ENCODE data around the gene CCSAP. TPM values are rescaled to one million over a fixed set of nuclear protein-coding genes. Genes with fewer than 3 reads are reported as not detected.

The CCSAP gene
- total RNA-seq, 4 donors from 2014 or later: 0.44 to 1.1 (median 0.81) TPM

- no peaks in the 10 kb centered on the region for H3K27me3 ChIP-seq
- peak overlapping the region; percentile 64 to 79 (median 74) for H3K4me3 ChIP-seq
- TF ChIP-seq CTCF (IDR thresholded peaks at IDR 0.05 in 4 of 5, conservative IDR thresholded peaks at IDR 0.05 in 1 of 5) (peak in 1 of 5 experiments; percentile 24), POLR2A (IDR thresholded peaks at IDR 0.05) (no peak)
- no peak for DNase-seq
- intact Hi-C loops (cut with DNase I; ENCODE audit: low total_unique reads): loop anchor here (1.0 to 5.0 kb wide), 4 partner anchors 71 to 237 kb away; partner anchors contain the start of genes ACTA1, CCSAP and NUP133
- no peaks in the 10 kb centered on the region for H3K36me3 ChIP-seq
- no peaks in the 10 kb centered on the region for H3K9me3 ChIP-seq
- peak; percentile 35 to 50 for ATAC-seq
- H3K4me1 ChIP-seq: peaks cover 34 to 55% of the 10 kb centered on the region in 2 donors
- in situ Hi-C loops (cut with MboI; ENCODE audit: low sequenced_read_pairs in 4 of 4): loop anchor here in 2 of 4 donors (10.0 to 25.0 kb wide), 2 partner anchors 73 to 1041 kb away; partner anchors contain the start of gene CCSAP (in 1 of the 2)
- peak overlapping the region; percentile 75 to 93 (median 87) for H3K27ac ChIP-seq
Observed at GRCh38 chr1:229271448-229272159, 71.2 kb downstream of the CCSAP start.

Other genes with a start within 250 kb of the CCSAP start
- 10 to 100 TPM; 21.1 to 48.1 (median 29.2) TPM for gene RAB4A, start 71.9 kb downstream of the CCSAP start, total RNA-seq
- gene ACTA1, start 91.0 kb upstream of the CCSAP start, total RNA-seq: over 10,000 TPM in 3 of 4 donors, 1,000 to 10,000 TPM in 1; 2,912 to 35,934 (median 16,282) TPM
- gene NUP133, start 165.3 kb upstream of the CCSAP start, total RNA-seq: 10 to 100 TPM; 18.4 to 30.8 (median 23.7) TPM
- gene ABCB10, start 215.7 kb upstream of the CCSAP start, total RNA-seq: 10 to 100 TPM; 14.5 to 29.9 (median 19.3) TPM

Data from gastrocnemius medialis (tissue), 4 donors.